Endothelial cell of umbilical vein (primary cell): ENCODE data around the gene TBC1D9B. TPM values are rescaled to one million over a fixed set of nuclear protein-coding genes. Genes with fewer than 3 reads are reported as not detected.

Source experiments
- BruUV-seq: library from RNA; stranded (reverse); fragments of 400-500 nt; replicated peaks from 2 replicates; lab custom pipeline; 2021; lab: Mats Ljungman, UMichigan
- CTCF ChIA-PET: fragments of 300-600, 350-600 bp; sonication (Branson Sonifier 250); formaldehyde crosslinking; loops from one replicate; lab custom pipeline; 2021; ENCODE audit warnings: antibody characterized with exemption, inconsistent platforms; lab: Charles Lee
- POLR2A ChIA-PET: fragments of 300-600, 350-600 bp; sonication (Branson Sonifier 250); formaldehyde crosslinking; loops from one replicate; lab custom pipeline; 2021; ENCODE audit warnings: antibody characterized with exemption, inconsistent platforms; lab: Charles Lee
- DNase-seq: peaks from one replicate; pipeline ENCODE4 v3.0.0-alpha.2; 2011; ENCODE audit warnings: low read depth, low spot score
- FAIRE-seq: peaks from 2 replicates; lab custom pipeline; 2011; peaks lifted over from hg19 to GRCh38; lab: Jason Lieb, UNC
- H2AFZ ChIP-seq: 2 replicates; pipeline ENCODE4 v1.6.0; 2012; ENCODE audit warnings: low read depth, low read length, control low read depth, inconsistent platforms
- H3K27ac ChIP-seq: 2 replicates; pipeline ENCODE4 v1.5.1; 2011; ENCODE audit warnings: low read depth, mild to moderate bottlenecking, control low read depth, low read length, moderate library complexity; ENCODE audit not compliant: insufficient read depth
- H3K27me3 ChIP-seq, 2 experiments: 2 replicates each; pipeline versions ENCODE4 v1.6.0 to v1.6.1; 2011; ENCODE audit warnings: low read length in 2 of 2, mixed read lengths in 1 of 2; ENCODE audit not compliant: control insufficient read depth in 2 of 2, insufficient read depth in 2 of 2
- H3K36me3 ChIP-seq, 2 experiments: 2 replicates in 1 of 2; 3 replicates in 1 of 2; pipeline ENCODE4 v1.5.1; 2011; ENCODE audit warnings: low read length in 2 of 2, mild to moderate bottlenecking in 1 of 2, moderate library complexity in 1 of 2; ENCODE audit not compliant: control insufficient read depth in 2 of 2, insufficient read depth in 2 of 2; ENCODE audit errors: extremely low read depth in 1 of 2
- H3K4me1 ChIP-seq: 3 replicates; pipeline ENCODE4 v1.5.1; 2011; ENCODE audit warnings: mild to moderate bottlenecking, low read length; ENCODE audit not compliant: control insufficient read depth, insufficient read depth; ENCODE audit errors: extremely low read depth
- H3K4me2 ChIP-seq: 2 replicates; pipeline ENCODE4 v1.6.1; 2011; ENCODE audit warnings: low read length, control low read depth, mixed read lengths; ENCODE audit not compliant: insufficient read depth
- H3K4me3 ChIP-seq, 3 experiments: fragments of 200-600 bp in 1 of 3; sonication (generic), shearing (Covaris generic) in 1 of 3; replicated peaks in 1 of 3; 2 replicates each; pipeline ENCODE4 v1.5.1; 2011 to 2016; ENCODE audit warnings: control low read depth in 3 of 3, low read length in 3 of 3, mild to moderate bottlenecking in 2 of 3, inconsistent platforms in 1 of 3, low read depth in 1 of 3, moderate library complexity in 1 of 3; ENCODE audit not compliant: insufficient read depth in 1 of 3
- H3K79me2 ChIP-seq: 2 replicates; pipeline ENCODE4 v1.6.0; 2012; ENCODE audit warnings: low read length, inconsistent platforms; ENCODE audit not compliant: control insufficient read depth, insufficient read depth
- H3K9ac ChIP-seq: replicated peaks from 2 replicates; pipeline ENCODE3; 2011; ENCODE audit warnings: low read length, control low read depth; ENCODE audit not compliant: insufficient read depth; ENCODE audit errors: extremely low read depth
- H3K9me1 ChIP-seq: replicated peaks from 3 replicates; pipeline ENCODE4 v1.6.0; 2011; ENCODE audit warnings: mild to moderate bottlenecking, low read length; ENCODE audit not compliant: control insufficient read depth, insufficient read depth; ENCODE audit errors: extremely low read depth
- H3K9me3 ChIP-seq: replicated peaks from 2 replicates; pipeline ENCODE4 v1.5.1; 2012; ENCODE audit warnings: low read length, inconsistent platforms; ENCODE audit not compliant: control insufficient read depth, insufficient read depth
- H4K20me1 ChIP-seq: replicated peaks from 2 replicates; pipeline ENCODE3; 2011; ENCODE audit warnings: mild to moderate bottlenecking, low read length; ENCODE audit not compliant: control insufficient read depth, insufficient read depth; ENCODE audit errors: extremely low read depth
- EZH2 ChIP-seq: IDR thresholded peaks from 2 replicates; pipeline ENCODE4 v1.6.1; 2012; ENCODE audit warnings: borderline replicate concordance, low read depth, mild to moderate bottlenecking, moderate library complexity, low read length, inconsistent platforms; ENCODE audit not compliant: severe bottlenecking
- FOS ChIP-seq: IDR thresholded peaks from 2 replicates; pipeline ENCODE4 v1.6.1; 2011; ENCODE audit warnings: mild to moderate bottlenecking, low read length, moderate library complexity, borderline replicate concordance; ENCODE audit not compliant: insufficient read depth
- GATA2 ChIP-seq: IDR thresholded peaks from 2 replicates; pipeline ENCODE4 v1.7.0; 2011; ENCODE audit warnings: low read depth, mild to moderate bottlenecking, moderate library complexity, mixed read lengths, low read length; ENCODE audit not compliant: insufficient read length, insufficient read depth
- JUN ChIP-seq: IDR thresholded peaks from 2 replicates; pipeline ENCODE4 v1.6.1; 2011; ENCODE audit warnings: borderline replicate concordance, low read depth; ENCODE audit not compliant: insufficient read length, insufficient read depth
- MAX ChIP-seq: IDR thresholded peaks from 2 replicates; pipeline ENCODE4 v1.6.1; 2011; ENCODE audit not compliant: insufficient read depth, insufficient read length
- MYC ChIP-seq: IDR thresholded peaks from one replicate; pipeline ENCODE4 v1.6.1; 2011; ENCODE audit warnings: mild to moderate bottlenecking, low read depth, low read length
- POLR2A ChIP-seq: IDR thresholded peaks from 2 replicates; pipeline ENCODE4 v1.6.1; 2012; ENCODE audit warnings: low read depth, mild to moderate bottlenecking, control low read depth, low read length
- POLR2AphosphoS5 ChIP-seq: IDR thresholded peaks from 2 replicates; pipeline ENCODE4 v1.6.1; 2012; ENCODE audit warnings: low read depth, mild to moderate bottlenecking, control low read depth, low read length, moderate library complexity; ENCODE audit not compliant: insufficient read depth
- dilution Hi-C: fragments of 300-500 bp; cut with MboI; formaldehyde crosslinking; loops from one replicate; pipeline ENCODE4 v1.15.0; 2019; ENCODE audit warnings: low sequenced_read_pairs; ENCODE audit not compliant: extremely low pct_ligation_motif_present
- intact Hi-C: fragments of 100-400 bp; cut with micrococcal nuclease; formaldehyde crosslinking; loops from one replicate; pipeline ENCODE4 v1.10.0; 2022
- polyA plus RNA-seq, 4 experiments: library from polyadenylated mRNA; depleted of rRNA in 3 of 4; stranded (reverse) in 3 of 4; unstranded in 1 of 4; fragments of >200 nt; gene quantifications; 2 replicates each; pipeline versions ENCODE4 v1.2.1 to v1.2.3, GENCODE V29; 2011 to 2012; ENCODE audit warnings: missing spikeins in 1 of 4
- total RNA-seq: library from RNA; stranded (reverse); gene quantifications from 2 replicates; pipeline ENCODE4 v1.2.3, GENCODE V29; 2021
- TF ChIP-seq, protein P1 (sequence below), 2 donors: IDR thresholded peaks; 1 replicate in 1 of 2; 2 replicates in 1 of 2; pipeline ENCODE4 v1.5.1; 2011; ENCODE audit warnings: low read length in 2 of 2, mild to moderate bottlenecking in 2 of 2, moderate library complexity in 2 of 2, control low read depth in 1 of 2, inconsistent platforms in 1 of 2, low read depth in 1 of 2; ENCODE audit not compliant: insufficient read depth in 1 of 2; ENCODE audit errors: extremely low read depth in 1 of 2

The TBC1D9B gene
- total and polyA plus RNA-seq, 2 donors (not counting 3 experiments of a cell fraction or from before 2014, with no cell fraction given), result 82.8 to 150 TPM

DNA sequence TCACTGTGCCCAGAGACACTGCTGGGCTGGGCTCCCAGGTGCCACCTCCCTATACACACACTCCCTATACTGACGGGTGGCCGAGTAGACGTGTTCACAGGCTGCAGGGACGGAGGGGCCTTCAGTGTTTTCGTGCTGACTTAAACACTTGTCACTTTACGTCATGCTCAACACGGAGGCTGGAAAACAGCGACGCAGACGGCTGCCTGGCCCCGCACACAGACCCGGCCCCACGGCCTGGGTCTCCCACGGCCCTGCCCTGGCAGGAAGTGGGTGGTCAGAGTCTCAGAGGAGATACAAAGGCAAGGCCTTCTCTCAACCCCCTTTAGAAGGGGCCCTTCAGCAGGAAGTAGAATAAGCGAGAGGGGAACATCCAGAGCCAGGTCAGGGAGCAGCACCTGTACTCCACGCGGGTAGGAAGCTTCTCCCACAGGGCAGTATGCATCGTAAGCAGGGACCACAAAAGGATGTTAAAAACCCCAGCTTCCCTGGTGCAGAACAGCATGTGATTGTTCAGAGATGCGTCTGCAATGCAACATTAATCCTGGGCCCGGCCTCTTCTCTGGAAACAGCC, 11.9 kb upstream of the TBC1D9B start:
- Histone ChIP-seq H4K20me1 (no peaks in the 10 kb centered on the region), H3K27me3 (peaks cover 0 to 3% of the 10 kb centered on the region in 2 experiments), H3K9ac (no peak overlapping the region), H3K9me1 (no peaks in the 10 kb centered on the region), H3K4me1 (no peaks in the 10 kb centered on the region), H3K4me3 (no peak overlapping the region), H3K36me3 (no peaks in the 10 kb centered on the region), H3K27ac (no peak overlapping the region), H3K4me2 (no peak overlapping the region), H2AFZ (no peak overlapping the region), H3K9me3 (no peaks in the 10 kb centered on the region), H3K79me2 (no peaks in the 10 kb centered on the region)
- intact Hi-C loops, result no loop called here
- ChIA-PET CTCF (no interaction called here), POLR2A (no interaction called here)
- dilution Hi-C loops, result no loop called here
- no peak for DNase-seq
- BruUV-seq, result no TSS peak
- TF ChIP-seq MAX (no peak), POLR2A (no peak), MYC (no peak), POLR2AphosphoS5 (no peak), EZH2 (no peak)
- no peak for FAIRE-seq

DNA sequence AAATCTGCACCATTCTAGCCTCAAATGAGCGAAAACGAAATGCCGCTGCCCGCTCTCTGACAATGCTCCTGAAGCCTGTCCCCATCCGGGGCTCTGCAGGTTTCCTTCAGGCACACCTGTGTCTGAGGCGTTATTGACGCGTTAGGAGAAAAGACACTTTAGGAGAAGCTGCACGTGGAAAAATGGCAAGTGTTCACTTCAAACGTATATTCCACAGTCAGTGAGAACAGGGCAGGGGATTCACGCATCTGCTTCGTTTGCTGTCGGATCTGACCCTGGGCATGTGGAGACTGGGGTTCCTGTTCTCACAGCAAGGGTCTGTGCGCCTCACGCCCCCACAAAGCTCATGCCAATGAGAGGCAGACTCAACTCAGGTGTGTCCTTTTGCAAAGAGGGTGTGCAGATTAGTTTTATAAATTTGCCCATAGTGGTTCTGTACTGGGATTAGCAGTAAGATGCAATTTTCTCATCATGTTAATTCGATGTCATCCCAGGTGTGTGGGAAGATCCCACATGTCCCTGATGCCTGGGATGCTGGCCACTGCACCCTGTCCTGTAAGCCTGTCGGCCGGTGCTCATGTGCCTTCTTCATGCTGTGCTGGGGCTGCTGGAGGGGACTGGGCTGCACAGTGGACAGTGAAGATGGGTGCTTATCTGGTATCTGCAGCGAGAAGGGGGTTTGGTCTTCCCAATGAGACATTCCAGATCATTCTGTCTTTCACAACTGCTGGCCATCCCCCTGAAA, 11.2 kb upstream of the TBC1D9B start:
- no peaks in the 10 kb centered on the region for H3K79me2 ChIP-seq
- intact Hi-C loops, result no loop called here
- no peak for FAIRE-seq
- peaks cover 2 to 3% of the 10 kb centered on the region in 2 experiments for H3K27me3 ChIP-seq
- no peak overlapping the region for H3K9ac ChIP-seq
- H3K4me1 ChIP-seq, result no peaks in the 10 kb centered on the region
- no peak for DNase-seq
- TF ChIP-seq MAX (no peak), JUN (no peak), GATA2 (no peak), POLR2AphosphoS5 (no peak), MYC (no peak), FOS (no peak), POLR2A (no peak), EZH2 (no peak)
- TF ChIP-seq, protein P1, sequence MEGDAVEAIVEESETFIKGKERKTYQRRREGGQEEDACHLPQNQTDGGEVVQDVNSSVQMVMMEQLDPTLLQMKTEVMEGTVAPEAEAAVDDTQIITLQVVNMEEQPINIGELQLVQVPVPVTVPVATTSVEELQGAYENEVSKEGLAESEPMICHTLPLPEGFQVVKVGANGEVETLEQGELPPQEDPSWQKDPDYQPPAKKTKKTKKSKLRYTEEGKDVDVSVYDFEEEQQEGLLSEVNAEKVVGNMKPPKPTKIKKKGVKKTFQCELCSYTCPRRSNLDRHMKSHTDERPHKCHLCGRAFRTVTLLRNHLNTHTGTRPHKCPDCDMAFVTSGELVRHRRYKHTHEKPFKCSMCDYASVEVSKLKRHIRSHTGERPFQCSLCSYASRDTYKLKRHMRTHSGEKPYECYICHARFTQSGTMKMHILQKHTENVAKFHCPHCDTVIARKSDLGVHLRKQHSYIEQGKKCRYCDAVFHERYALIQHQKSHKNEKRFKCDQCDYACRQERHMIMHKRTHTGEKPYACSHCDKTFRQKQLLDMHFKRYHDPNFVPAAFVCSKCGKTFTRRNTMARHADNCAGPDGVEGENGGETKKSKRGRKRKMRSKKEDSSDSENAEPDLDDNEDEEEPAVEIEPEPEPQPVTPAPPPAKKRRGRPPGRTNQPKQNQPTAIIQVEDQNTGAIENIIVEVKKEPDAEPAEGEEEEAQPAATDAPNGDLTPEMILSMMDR (IDR thresholded peaks at IDR 0.05; ENCODE audit: extremely low read depth in 1 of 2, insufficient read depth in 1 of 2, low read depth in 1 of 2, low read length in 2 of 2), result no peak
- dilution Hi-C loops, result no loop called here
- ChIA-PET CTCF (no interaction called here), POLR2A (no interaction called here)
- no peaks in the 10 kb centered on the region for H3K9me3 ChIP-seq
- no peaks in the 10 kb centered on the region for H4K20me1 ChIP-seq
- H3K9me1 ChIP-seq, result no peaks in the 10 kb centered on the region
- no peak overlapping the region for H2AFZ ChIP-seq
- H3K4me3 ChIP-seq, result no peak overlapping the region
- no peak overlapping the region for H3K4me2 ChIP-seq
- no TSS peak for BruUV-seq
- no peaks in the 10 kb centered on the region for H3K36me3 ChIP-seq
- H3K27ac ChIP-seq, result no peak overlapping the region
